SK-N-SH (cell line): ENCODE results near the gene CNTNAP2. TPM values are rescaled to one million over a fixed set of nuclear protein-coding genes. Genes with fewer than 3 reads are reported as not detected.
A peak's percentile ranks its signal among the peaks of the same experiment; 100 is the strongest.

Experiments
- CTCF ChIA-PET: fragments of 300-600, 350-600 bp; formaldehyde crosslinking; extraction: SDS; loops from one replicate; lab custom pipeline; 2021; lab: Yijun Ruan, JAX
- POLR2A ChIA-PET: fragments of 350-600 bp; sonication (Branson Sonifier 250); formaldehyde crosslinking; extraction: SDS; loops from one replicate; lab custom pipeline; 2020; ENCODE audit warnings: antibody characterized with exemption, inconsistent platforms; lab: Yijun Ruan, JAX
- DNase-seq: peaks from one replicate; pipeline ENCODE4 v3.0.0; 2012
- H2AFZ ChIP-seq: fragments of 200-600 bp; sonication (generic); 2 replicates; pipeline ENCODE4 v1.8.1; 2016; ENCODE audit warnings: antibody characterized with exemption, mild to moderate bottlenecking, low read depth
- H3F3A ChIP-seq: fragments of 200-600 bp; sonication (generic); replicated peaks from 2 replicates; pipeline ENCODE3; 2016; ENCODE audit warnings: antibody characterized with exemption, mild to moderate bottlenecking; ENCODE audit not compliant: insufficient read depth
- H3K27ac ChIP-seq, 2 experiments: fragments of 200-500 bp in 1 of 2; fragments of 200-600 bp in 1 of 2; sonication (Bioruptor generic) in 1 of 2; sonication (generic), shearing (Covaris generic) in 1 of 2; 2 replicates each; pipeline versions ENCODE4 v1.5.1 to v1.6.1; 2014 to 2016; ENCODE audit warnings: low read depth in 2 of 2, inconsistent platforms in 1 of 2, low read length in 1 of 2, mild to moderate bottlenecking in 1 of 2, mixed read lengths in 1 of 2
- H3K27me3 ChIP-seq: fragments of 200-600 bp; sonication (generic), shearing (Covaris generic); 2 replicates; pipeline ENCODE4 v1.6.1; 2016; ENCODE audit warnings: mixed run types; ENCODE audit not compliant: insufficient read depth
- H3K36me3 ChIP-seq, 2 experiments: fragments of 200-500 bp in 1 of 2; fragments of 200-600 bp in 1 of 2; sonication (Bioruptor generic) in 1 of 2; sonication (generic) in 1 of 2; replicated peaks in 1 of 2; 2 replicates each; pipeline versions ENCODE3 to v1.5.1; 2014 to 2016; ENCODE audit warnings: low read length in 1 of 2, mild to moderate bottlenecking in 1 of 2; ENCODE audit not compliant: insufficient read depth in 2 of 2, control insufficient read depth in 1 of 2
- H3K4me1 ChIP-seq, 2 experiments: fragments of 200-500 bp in 1 of 2; fragments of 200-600 bp in 1 of 2; sonication (Bioruptor generic) in 1 of 2; sonication (generic), shearing (Covaris generic) in 1 of 2; 2 replicates each; pipeline versions ENCODE4 v1.5.1 to v1.6.1; 2014 to 2016; ENCODE audit warnings: low read depth in 1 of 2, low read length in 1 of 2, mixed run types in 1 of 2; ENCODE audit not compliant: insufficient read depth in 2 of 2, control insufficient read depth in 1 of 2
- H3K4me2 ChIP-seq: fragments of 200-600 bp; sonication (generic), shearing (Covaris generic); 2 replicates; pipeline ENCODE4 v1.6.1; 2017; ENCODE audit warnings: mixed run types
- H3K4me3 ChIP-seq, 2 experiments: fragments of 200-500 bp in 1 of 2; fragments of 200-600 bp in 1 of 2; sonication (Bioruptor generic) in 1 of 2; sonication (generic), shearing (Covaris generic) in 1 of 2; 2 replicates each; pipeline versions ENCODE4 v1.5.1 to v1.8.1; 2014 to 2016; ENCODE audit warnings: low read depth in 2 of 2, inconsistent platforms in 1 of 2, low read length in 1 of 2, mild to moderate bottlenecking in 1 of 2, mixed read lengths in 1 of 2, moderate library complexity in 1 of 2
- H3K79me2 ChIP-seq: fragments of 200-600 bp; sonication (generic); 2 replicates; pipeline ENCODE4 v1.8.1; 2017; ENCODE audit warnings: mild to moderate bottlenecking; ENCODE audit not compliant: insufficient read depth
- H3K9ac ChIP-seq: fragments of 200-600 bp; sonication (generic); 2 replicates; pipeline ENCODE4 v1.6.1; 2017; ENCODE audit warnings: mixed run types
- H3K9me2 ChIP-seq: fragments of 200-600 bp; sonication (generic); 2 replicates; pipeline ENCODE4 v1.6.1; 2017; ENCODE audit warnings: mixed run types
- H3K9me3 ChIP-seq: fragments of 200-600 bp; sonication (generic); 2 replicates; pipeline ENCODE4 v1.6.1; 2017; ENCODE audit warnings: mixed run types, mild to moderate bottlenecking, moderate library complexity
- H4K20me1 ChIP-seq: fragments of 200-600 bp; sonication (generic); 2 replicates; pipeline ENCODE4 v1.6.1; 2017; ENCODE audit warnings: mild to moderate bottlenecking, mixed run types; ENCODE audit not compliant: insufficient read depth
- FOXJ3 ChIP-seq: sonication (generic); formaldehyde crosslinking; IDR thresholded peaks from 2 replicates; pipeline ENCODE4 v1.5.1; 2020; ENCODE audit warnings: mild to moderate bottlenecking, missing genetic modification reagents
- NRF1 ChIP-seq: IDR thresholded peaks from 2 replicates; pipeline ENCODE4 v1.6.1; 2012; ENCODE audit warnings: low read depth, mild to moderate bottlenecking, low read length
- POLR2AphosphoS5 ChIP-seq: IDR thresholded peaks from 2 replicates; pipeline ENCODE4 v1.6.1; 2012; ENCODE audit warnings: low read depth, low read length
- RAD21 ChIP-seq: IDR thresholded peaks from 2 replicates; pipeline ENCODE4 v1.6.1; 2012; ENCODE audit warnings: mild to moderate bottlenecking, low read length
- RFX5 ChIP-seq: IDR thresholded peaks from 2 replicates; pipeline ENCODE4 v1.6.1; 2012; ENCODE audit warnings: mild to moderate bottlenecking, improper control_type of control experiment, low read length
- SIN3A ChIP-seq: IDR thresholded peaks from 2 replicates; pipeline ENCODE4 v1.6.1; 2012; ENCODE audit warnings: low read depth, mild to moderate bottlenecking, low read length, moderate library complexity, borderline replicate concordance
- SMC3 ChIP-seq: IDR thresholded peaks from 2 replicates; pipeline ENCODE4 v1.6.1; 2012; ENCODE audit warnings: low read depth, low read length, improper control_type of control experiment
- YY1 ChIP-seq: IDR thresholded peaks from 2 replicates; pipeline ENCODE4 v1.4.0; 2012; ENCODE audit warnings: low read depth, mild to moderate bottlenecking
- WGBS: methylation state at CpG from one replicate; pipeline ENCODE4 v1.1.6; 2017; ENCODE audit warnings: low lambda C conversion rate; 5-methylcytosine and 5-hydroxymethylcytosine counted together
- polyA plus RNA-seq, 3 experiments: library from polyadenylated mRNA; depleted of rRNA; stranded (reverse); fragments of >200 nt; gene quantifications; 2 replicates each; pipeline ENCODE4 v1.2.3, GENCODE V29; 2012
- TF ChIP-seq, protein P1 (sequence below): fragments of 200-600 bp; sonication (generic); IDR thresholded peaks from 2 replicates; pipeline ENCODE4 v1.6.1; 2017; ENCODE audit warnings: antibody characterized with exemption, mild to moderate bottlenecking, moderate library complexity
- TF ChIP-seq, protein P2 (sequence below): IDR thresholded peaks from 2 replicates; pipeline ENCODE4; 2012
- TF ChIP-seq, protein P3 (sequence below): fragments of 150-350 bp; IDR thresholded peaks from 2 replicates; pipeline ENCODE4 v1.6.1; 2017; ENCODE audit warnings: antibody characterized with exemption, low read length, low read depth, borderline replicate concordance

The CNTNAP2 gene
- polyA plus RNA-seq, 1 of the 3 experiments (the other 2 are of a cell fraction) = 3.4 TPM

DNA sequence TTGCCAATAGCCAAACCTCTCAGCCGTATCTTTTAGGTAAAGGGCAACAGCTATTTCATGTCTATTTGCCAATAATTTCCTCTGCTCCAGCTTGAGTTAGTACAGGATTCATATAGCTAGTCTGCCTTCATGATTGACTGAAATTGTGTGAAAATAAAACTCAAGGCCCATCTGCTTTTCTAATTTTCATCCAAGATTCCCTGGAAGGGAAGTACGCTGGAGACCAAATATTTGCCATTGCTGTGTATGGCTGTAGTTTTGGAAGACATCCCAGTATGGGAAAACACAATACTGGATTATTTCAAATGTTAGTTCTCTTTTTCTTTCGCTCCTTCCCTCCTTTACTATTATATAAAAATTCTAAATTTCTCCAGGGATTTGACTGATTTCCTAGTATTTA lies 652.4 kb downstream of the CNTNAP2 start (continued):
- TF ChIP-seq SIN3A (no peak), RFX5 (no peak)

DNA sequence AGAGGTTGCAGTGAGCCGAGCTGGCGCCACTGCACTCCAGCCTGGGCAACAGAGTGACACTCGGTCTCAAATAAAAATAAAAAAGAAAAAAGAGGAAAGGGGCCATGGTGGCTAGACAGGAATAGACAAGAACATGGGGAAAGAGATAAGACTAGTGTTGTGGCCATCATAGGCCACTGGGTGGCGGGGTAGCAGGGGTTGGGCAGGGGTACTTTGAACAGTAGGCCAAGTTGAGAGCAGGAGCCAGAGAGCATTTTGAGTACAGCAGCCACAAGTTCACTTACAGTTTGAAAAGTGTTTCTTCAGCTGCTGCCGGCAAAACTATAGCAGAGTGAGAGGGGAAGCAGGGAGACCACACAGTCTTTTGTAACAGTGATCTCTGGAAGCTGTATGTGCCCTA lies 656.0 kb downstream of the CNTNAP2 start:
- DNase-seq = no peak
- no peak for TF ChIP-seq FOXJ3 (CRISPR knock-in tag)
- TF ChIP-seq, protein P1, sequence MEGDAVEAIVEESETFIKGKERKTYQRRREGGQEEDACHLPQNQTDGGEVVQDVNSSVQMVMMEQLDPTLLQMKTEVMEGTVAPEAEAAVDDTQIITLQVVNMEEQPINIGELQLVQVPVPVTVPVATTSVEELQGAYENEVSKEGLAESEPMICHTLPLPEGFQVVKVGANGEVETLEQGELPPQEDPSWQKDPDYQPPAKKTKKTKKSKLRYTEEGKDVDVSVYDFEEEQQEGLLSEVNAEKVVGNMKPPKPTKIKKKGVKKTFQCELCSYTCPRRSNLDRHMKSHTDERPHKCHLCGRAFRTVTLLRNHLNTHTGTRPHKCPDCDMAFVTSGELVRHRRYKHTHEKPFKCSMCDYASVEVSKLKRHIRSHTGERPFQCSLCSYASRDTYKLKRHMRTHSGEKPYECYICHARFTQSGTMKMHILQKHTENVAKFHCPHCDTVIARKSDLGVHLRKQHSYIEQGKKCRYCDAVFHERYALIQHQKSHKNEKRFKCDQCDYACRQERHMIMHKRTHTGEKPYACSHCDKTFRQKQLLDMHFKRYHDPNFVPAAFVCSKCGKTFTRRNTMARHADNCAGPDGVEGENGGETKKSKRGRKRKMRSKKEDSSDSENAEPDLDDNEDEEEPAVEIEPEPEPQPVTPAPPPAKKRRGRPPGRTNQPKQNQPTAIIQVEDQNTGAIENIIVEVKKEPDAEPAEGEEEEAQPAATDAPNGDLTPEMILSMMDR = peak; percentile 29; the same call in 1 of the 2 replicates
- peak; percentile 41 for TF ChIP-seq RAD21
- no peak for TF ChIP-seq NRF1
- TF ChIP-seq SMC3 = peak; percentile 20; the same call in 1 of the 2 replicates
- no peak for TF ChIP-seq POLR2AphosphoS5
- ChIA-PET POLR2A (no interaction called here), CTCF (interaction anchor here (0.6 to 2.4 kb wide), 3 partner anchors 9 to 241 kb away, joined by 3 to 8 read pairs (median 4); no protein-coding TSS in a partner anchor)
- Histone ChIP-seq H3K36me3 (no peaks in the 10 kb centered on the region), H3K4me2 (no peak overlapping the region), H2AFZ (no peak overlapping the region), H3K4me1 (no peaks in the 10 kb centered on the region), H3K79me2 (no peaks in the 10 kb centered on the region), H3K27ac (no peak overlapping the region), H4K20me1 (no peaks in the 10 kb centered on the region), H3K9ac (no peak overlapping the region), H3K9me3 (no peaks in the 10 kb centered on the region), H3K4me3 (no peak overlapping the region; a peak in 1 of 4 replicates), H3K9me2 (no peaks in the 10 kb centered on the region), H3K27me3 (no peaks in the 10 kb centered on the region), H3F3A (no peaks in the 10 kb centered on the region)
- 57% methylated on average over 5 of the region's 5 CpGs for WGBS

DNA sequence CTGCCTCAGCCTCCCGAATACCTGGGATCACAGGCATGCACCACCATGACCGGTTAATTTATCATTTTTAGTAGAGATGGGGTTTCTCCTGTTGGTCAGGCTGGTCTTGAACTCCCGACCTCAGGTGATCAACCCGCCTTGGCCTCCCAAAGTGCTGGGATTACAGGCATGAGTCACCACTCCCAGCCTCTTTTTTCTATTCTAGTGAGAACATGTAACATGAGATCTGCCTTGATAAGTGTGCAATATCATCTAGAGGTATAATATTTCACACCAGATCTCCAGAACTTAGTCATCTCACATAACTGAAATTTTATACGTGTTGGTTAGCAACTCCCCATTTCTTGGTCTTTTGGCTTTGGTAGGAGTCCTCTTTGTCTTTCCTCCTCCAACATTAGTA lies 656.9 kb downstream of the CNTNAP2 start:
- H3K4me3 ChIP-seq = no peak overlapping the region
- TF ChIP-seq SIN3A (no peak), YY1 (no peak), POLR2AphosphoS5 (no peak), SMC3 (no peak)
- TF ChIP-seq, protein P2, sequence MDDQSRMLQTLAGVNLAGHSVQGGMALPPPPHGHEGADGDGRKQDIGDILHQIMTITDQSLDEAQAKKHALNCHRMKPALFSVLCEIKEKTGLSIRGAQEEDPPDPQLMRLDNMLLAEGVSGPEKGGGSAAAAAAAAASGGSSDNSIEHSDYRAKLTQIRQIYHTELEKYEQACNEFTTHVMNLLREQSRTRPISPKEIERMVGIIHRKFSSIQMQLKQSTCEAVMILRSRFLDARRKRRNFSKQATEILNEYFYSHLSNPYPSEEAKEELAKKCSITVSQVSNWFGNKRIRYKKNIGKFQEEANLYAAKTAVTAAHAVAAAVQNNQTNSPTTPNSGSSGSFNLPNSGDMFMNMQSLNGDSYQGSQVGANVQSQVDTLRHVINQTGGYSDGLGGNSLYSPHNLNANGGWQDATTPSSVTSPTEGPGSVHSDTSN = no peak
- TF ChIP-seq, protein P3, sequence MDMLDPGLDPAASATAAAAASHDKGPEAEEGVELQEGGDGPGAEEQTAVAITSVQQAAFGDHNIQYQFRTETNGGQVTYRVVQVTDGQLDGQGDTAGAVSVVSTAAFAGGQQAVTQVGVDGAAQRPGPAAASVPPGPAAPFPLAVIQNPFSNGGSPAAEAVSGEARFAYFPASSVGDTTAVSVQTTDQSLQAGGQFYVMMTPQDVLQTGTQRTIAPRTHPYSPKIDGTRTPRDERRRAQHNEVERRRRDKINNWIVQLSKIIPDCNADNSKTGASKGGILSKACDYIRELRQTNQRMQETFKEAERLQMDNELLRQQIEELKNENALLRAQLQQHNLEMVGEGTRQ = no peak
- H3K9me3 ChIP-seq = no peaks in the 10 kb centered on the region
- DNase-seq = no peak
- H3K79me2 ChIP-seq = no peaks in the 10 kb centered on the region
- H3K4me2 ChIP-seq = no peak overlapping the region
- no peaks in the 10 kb centered on the region for H3K27me3 ChIP-seq
- no peaks in the 10 kb centered on the region for H3F3A ChIP-seq
- 64% methylated on average over 5 of the region's 5 CpGs for WGBS
- no peak overlapping the region for H2AFZ ChIP-seq
- H4K20me1 ChIP-seq = no peaks in the 10 kb centered on the region
- ChIA-PET POLR2A (no interaction called here), CTCF (interaction anchor here (0.7 to 2.4 kb wide), 2 partner anchors 8 to 9 kb away, joined by 4 to 8 read pairs; no protein-coding TSS in a partner anchor)
- H3K9me2 ChIP-seq = no peaks in the 10 kb centered on the region
- H3K27ac ChIP-seq = no peak overlapping the region
- H3K9ac ChIP-seq = no peak overlapping the region
- no peaks in the 10 kb centered on the region for H3K4me1 ChIP-seq
- H3K36me3 ChIP-seq = no peaks in the 10 kb centered on the region
